Astrocyte of the cerebellum (primary cell): ENCODE results near the gene GPR87.

ENCODE experiments used
- DNase-seq: peaks from one replicate; pipeline ENCODE4 v3.0.0-alpha.2; 2011; ENCODE audit warnings: low read depth
- H3K4me3 ChIP-seq: 2 replicates; pipeline ENCODE4 v1.5.1; 2011; ENCODE audit warnings: mild to moderate bottlenecking, low read depth, low read length, moderate library complexity
- CTCF ChIP-seq: IDR thresholded peaks from 2 replicates; pipeline ENCODE4 v1.5.1; 2012; ENCODE audit warnings: low read length, low read depth, moderate library complexity, mild to moderate bottlenecking; ENCODE audit errors: missing control alignments
- in situ Hi-C: cut with HindIII; loops from 2 replicates; pipeline ENCODE4 v1.10.0; 2017; ENCODE audit warnings: low sequenced_read_pairs

The GPR87 gene

GRCh38 chr3:151269631-151270030 lies 47.0 kb downstream of the GPR87 start:
- no peak overlapping the region for H3K4me3 ChIP-seq
- no peak for TF ChIP-seq CTCF
- in situ Hi-C loops = loop anchor here (5.0 kb wide), 1 partner anchor 37 kb away; no protein-coding TSS in a partner anchor
- no peak for DNase-seq

- no peak overlapping the region for H3K4me3 ChIP-seq
- in situ Hi-C loops = loop anchor here (5.0 kb wide), 1 partner anchor 36 kb away; no protein-coding TSS in a partner anchor
- no peak for DNase-seq
- TF ChIP-seq CTCF = no peak
These were observed 48.1 kb downstream of the GPR87 start for GRCh38 chr3:151268267-151269235.

GRCh38 chr3:151267066-151267465 lies 49.6 kb downstream of the GPR87 start:
- no peak for DNase-seq
- no peak overlapping the region for H3K4me3 ChIP-seq
- in situ Hi-C loops = loop anchor here (5.0 kb wide), 1 partner anchor 35 kb away; no protein-coding TSS in a partner anchor
- TF ChIP-seq CTCF = no peak

GRCh38 chr3:151265866-151266265 lies 50.8 kb downstream of the GPR87 start:
- H3K4me3 ChIP-seq = no peak overlapping the region
- no peak for TF ChIP-seq CTCF
- no peak for DNase-seq
- in situ Hi-C loops = loop anchor here (5.0 kb wide), 1 partner anchor 34 kb away; no protein-coding TSS in a partner anchor

- in situ Hi-C loops = loop anchor here (5.0 kb wide), 1 partner anchor 33 kb away; no protein-coding TSS in a partner anchor
- H3K4me3 ChIP-seq = no peak overlapping the region
- TF ChIP-seq CTCF = no peak
- no peak for DNase-seq
These were observed 51.5 kb downstream of the GPR87 start for GRCh38 chr3:151265166-151265565.

GRCh38 chr3:151264605-151265004 lies 52.0 kb downstream of the GPR87 start:
- TF ChIP-seq CTCF = no peak
- DNase-seq = no peak
- in situ Hi-C loops = loop anchor here (5.0 kb wide), 1 partner anchor 32 kb away; no protein-coding TSS in a partner anchor
- no peak overlapping the region for H3K4me3 ChIP-seq
